Keratinocyte (primary cell): ENCODE data around the gene LRRIQ3.

ENCODE experiments used
- CTCF ChIP-seq, 3 experiments: IDR thresholded peaks in 1 of 3; conservative IDR thresholded peaks in 1 of 3; optimal IDR thresholded peaks in 1 of 3; 2 replicates in 2 of 3; 3 replicates in 1 of 3; pipeline versions ENCODE3 to v1.5.1; 2011; ENCODE audit warnings: low read length in 3 of 3, mild to moderate bottlenecking in 3 of 3, moderate library complexity in 2 of 3, control low read depth in 1 of 3, inconsistent platforms in 1 of 3; ENCODE audit not compliant: insufficient read depth in 2 of 3; ENCODE audit errors: extremely low read depth in 1 of 3
- EZH2 ChIP-seq: IDR thresholded peaks from one replicate; pipeline ENCODE4 v1.6.1; 2012; ENCODE audit warnings: inconsistent platforms, mild to moderate bottlenecking, low read length, moderate library complexity

- TF ChIP-seq CTCF (optimal IDR thresholded peaks at IDR 0.05 in 1 of 3, IDR thresholded peaks at IDR 0.05 in 1 of 3, conservative IDR thresholded peaks at IDR 0.05 in 1 of 3; ENCODE audit: extremely low read depth in 1 of 3, insufficient read depth in 2 of 3, low read length in 3 of 3) (no peak), EZH2 (no peak)
Observed at GRCh38 chr1:74160046-74160445, 37.9 kb downstream of the LRRIQ3 start.
